Esophagus muscularis mucosa (tissue), 4 donors: ENCODE measurements around the gene LOXL1. TPM values are rescaled to one million over a fixed set of nuclear protein-coding genes. Genes with fewer than 3 reads are reported as not detected.
A peak's percentile ranks its signal among the peaks of the same experiment; 100 is the strongest.

Experiments
- DNase-seq: peaks from one replicate; pipeline ENCODE4 v3.0.0-alpha.2; 2017; ENCODE audit errors: extremely low spot score
- H3K27ac ChIP-seq, 4 donors: fragments of 200-600 bp; sonication (generic); replicated peaks in 1 of 4; 1 replicate in 3 of 4; 2 replicates in 1 of 4; pipeline ENCODE4 v1.5.1; 2016 to 2019; ENCODE audit warnings: mild to moderate bottlenecking in 1 of 4
- H3K27me3 ChIP-seq, 4 donors: fragments of 200-600 bp; sonication (generic); one replicate each; pipeline versions ENCODE4 v1.5.1 to v1.6.0; 2016 to 2019
- H3K36me3 ChIP-seq, 4 donors: fragments of 200-600 bp; sonication (generic); one replicate each; pipeline ENCODE4 v1.5.1; 2016 to 2019
- H3K4me1 ChIP-seq, 4 donors: fragments of 200-600 bp; sonication (generic); one replicate each; pipeline ENCODE4 v1.5.1; 2016 to 2019
- H3K4me3 ChIP-seq, 4 donors: fragments of 200-600 bp; sonication (generic); 1 replicate in 2 of 4; 2 replicates in 2 of 4; pipeline ENCODE4 v1.5.1; 2016 to 2019; ENCODE audit warnings: mild to moderate bottlenecking in 4 of 4, moderate library complexity in 1 of 4
- H3K9me3 ChIP-seq, 4 donors: fragments of 200-600 bp; sonication (generic); 1 replicate in 3 of 4; 2 replicates in 1 of 4; pipeline ENCODE4 v1.5.1; 2016 to 2019
- CTCF ChIP-seq, 3 experiments: fragments of 200-600 bp in 2 of 3; fragments of 450-650 bp in 1 of 3; sonication (generic) in 2 of 3; IDR thresholded peaks; one replicate each; pipeline ENCODE4 v1.5.1; 2017 to 2019; ENCODE audit warnings: antibody characterized with exemption in 3 of 3, mild to moderate bottlenecking in 2 of 3, moderate library complexity in 1 of 3
- EP300 ChIP-seq: sonication (generic); formaldehyde crosslinking; IDR thresholded peaks from one replicate; pipeline ENCODE4 v1.6.1; 2017; ENCODE audit warnings: antibody characterized with exemption
- POLR2A ChIP-seq: fragments of 450-650 bp; IDR thresholded peaks from one replicate; pipeline ENCODE4 v1.6.1; 2017; ENCODE audit warnings: antibody characterized with exemption, moderate library complexity, mild to moderate bottlenecking, low read depth
- POLR2AphosphoS5 ChIP-seq, 2 donors: sonication (generic); formaldehyde crosslinking; IDR thresholded peaks; one replicate each; pipeline ENCODE4 v1.6.1; 2017; ENCODE audit warnings: antibody characterized with exemption in 2 of 2
- WGBS: methylation state at CpG from one replicate; pipeline ENCODE4 v1.1.5; 2018; 5-methylcytosine and 5-hydroxymethylcytosine counted together
- intact Hi-C: fragments of 100-400 bp; cut with DNase I; formaldehyde crosslinking; loops from one replicate; pipeline ENCODE4 v1.15.1; 2023
- total RNA-seq, 4 donors: library from RNA; depleted of rRNA; stranded (reverse); fragments of >200 nt; gene quantifications; one replicate each; pipeline versions ENCODE4 v1.1.0 to v1.2.1, GENCODE V29; 2016

The LOXL1 gene
- total RNA-seq, 4 donors from 2014 or later = 19.7 to 84.3 (median 39.1) TPM

- H3K9me3 ChIP-seq = no peaks in the 10 kb centered on the region
- H3K4me3 ChIP-seq = no peak overlapping the region
- peaks cover 15 to 32% (median 24%) of the 10 kb centered on the region in 4 donors for H3K4me1 ChIP-seq
- H3K36me3 ChIP-seq = peaks cover 14 to 51% (median 31%) of the 10 kb centered on the region in 4 donors
- H3K27me3 ChIP-seq = no peaks in the 10 kb centered on the region
- WGBS = 99% methylated on average over 9 of the region's 9 CpGs
- no peak for DNase-seq
- no peak for TF ChIP-seq POLR2AphosphoS5 (IDR thresholded peaks at IDR 0.05)
- no peak overlapping the region for H3K27ac ChIP-seq
- intact Hi-C loops = no loop called here
These were observed 20.6 kb downstream of the LOXL1 start for GRCh38 chr15:73946795-73947370.

- H3K36me3 ChIP-seq = peaks cover 14 to 50% (median 31%) of the 10 kb centered on the region in 4 donors
- intact Hi-C loops = no loop called here
- peaks cover 18 to 35% (median 31%) of the 10 kb centered on the region in 4 donors for H3K4me1 ChIP-seq
- no peak overlapping the region for H3K27ac ChIP-seq
- H3K4me3 ChIP-seq = no peak overlapping the region
- no peak for DNase-seq
- H3K27me3 ChIP-seq = no peaks in the 10 kb centered on the region
- TF ChIP-seq POLR2A = no peak
- 98% methylated on average over 6 of the region's 9 CpGs for WGBS
- no peaks in the 10 kb centered on the region for H3K9me3 ChIP-seq
These were observed 21.4 kb downstream of the LOXL1 start for GRCh38 chr15:73947651-73948050.

GRCh38 chr15:73948396-73948795, 22.1 kb downstream of the LOXL1 start:
- 96% methylated on average over 3 of the region's 4 CpGs for WGBS
- DNase-seq = no peak
- H3K4me1 ChIP-seq = peaks cover 25 to 42% (median 38%) of the 10 kb centered on the region in 4 donors
- no peak overlapping the region for H3K27ac ChIP-seq
- TF ChIP-seq POLR2AphosphoS5 (IDR thresholded peaks at IDR 0.05) (no peak), POLR2A (no peak), EP300 (no peak), CTCF (IDR thresholded peaks at IDR 0.05) (no peak)
- H3K9me3 ChIP-seq = no peaks in the 10 kb centered on the region
- H3K27me3 ChIP-seq = no peaks in the 10 kb centered on the region
- H3K4me3 ChIP-seq = no peak overlapping the region
- H3K36me3 ChIP-seq = peaks cover 14 to 43% (median 31%) of the 10 kb centered on the region in 4 donors
- intact Hi-C loops = no loop called here

- H3K36me3 ChIP-seq = peaks cover 14 to 42% (median 31%) of the 10 kb centered on the region in 4 donors
- no peak for TF ChIP-seq EP300
- TF ChIP-seq POLR2A = no peak
- TF ChIP-seq POLR2AphosphoS5 (IDR thresholded peaks at IDR 0.05) = no peak
- no peak for TF ChIP-seq CTCF (IDR thresholded peaks at IDR 0.05)
- intact Hi-C loops = no loop called here
- no peak overlapping the region for H3K4me3 ChIP-seq
- H3K27me3 ChIP-seq = no peaks in the 10 kb centered on the region
- no peak overlapping the region for H3K27ac ChIP-seq
- no peaks in the 10 kb centered on the region for H3K9me3 ChIP-seq
- no peak for DNase-seq
- H3K4me1 ChIP-seq = peaks cover 29 to 46% (median 43%) of the 10 kb centered on the region in 4 donors
- WGBS = 80% methylated on average over 4 of the region's 4 CpGs
These were observed 22.7 kb downstream of the LOXL1 start for GRCh38 chr15:73948982-73949381.

- no peak for DNase-seq
- Histone ChIP-seq H3K4me1 (peaks cover 29 to 45% (median 40%) of the 10 kb centered on the region in 4 donors), H3K27ac (peak overlapping the region in 1 of 4 donors; percentile 97), H3K4me3 (no peak overlapping the region), H3K27me3 (no peaks in the 10 kb centered on the region), H3K36me3 (peaks cover 14 to 37% (median 31%) of the 10 kb centered on the region in 4 donors), H3K9me3 (no peaks in the 10 kb centered on the region)
- intact Hi-C loops = no loop called here
- TF ChIP-seq CTCF (IDR thresholded peaks at IDR 0.05) = no peak
- no peak for TF ChIP-seq POLR2A
- WGBS = 84% methylated on average over 10 of the region's 10 CpGs
These were observed 23.2 kb downstream of the LOXL1 start for GRCh38 chr15:73949496-73949895.

- intact Hi-C loops = no loop called here
- Histone ChIP-seq H3K4me1 (peaks cover 29 to 41% (median 38%) of the 10 kb centered on the region in 4 donors), H3K4me3 (no peak overlapping the region), H3K27ac (peak overlapping the region; percentile 94 to 98 (median 96)), H3K9me3 (no peaks in the 10 kb centered on the region), H3K36me3 (peaks cover 14 to 35% (median 30%) of the 10 kb centered on the region in 4 donors), H3K27me3 (no peaks in the 10 kb centered on the region)
- TF ChIP-seq EP300 (no peak), CTCF (IDR thresholded peaks at IDR 0.05) (no peak), POLR2AphosphoS5 (IDR thresholded peaks at IDR 0.05) (no peak), POLR2A (no peak)
- DNase-seq = no peak
These were observed 24.2 kb downstream of the LOXL1 start for GRCh38 chr15:73950479-73950830.
